Fibroblast of lung (primary cell): Measurements from ENCODE around the gene NTPCR.

Source experiments
- CTCF ChIP-seq, 2 donors: IDR thresholded peaks in 1 of 2; conservative IDR thresholded peaks in 1 of 2; 1 replicate in 1 of 2; 2 replicates in 1 of 2; pipeline ENCODE4 v1.5.1; 2011 to 2012; ENCODE audit warnings: low read length in 2 of 2, control low read depth in 1 of 2, inconsistent platforms in 1 of 2, low read depth in 1 of 2, mild to moderate bottlenecking in 1 of 2
- EZH2 ChIP-seq: IDR thresholded peaks from 2 replicates; pipeline ENCODE4 v1.5.1; 2012; ENCODE audit warnings: low read length, control low read depth, mild to moderate bottlenecking; ENCODE audit errors: missing control alignments

GRCh38 chr1:232940262-232940661, 10.1 kb upstream of the NTPCR start:
- TF ChIP-seq CTCF (conservative IDR thresholded peaks at IDR 0.05 in 1 of 2, IDR thresholded peaks at IDR 0.05 in 1 of 2; ENCODE audit: low read depth in 1 of 2, low read length in 2 of 2) (no peak), EZH2 (no peak)
